GM12874 (cell line): Measurements from ENCODE around the gene CEP295NL.

Experiments
- TF ChIP-seq, protein P1 (sequence below): IDR thresholded peaks from 2 replicates; pipeline ENCODE4 v1.5.1; 2011; ENCODE audit warnings: low read depth, mild to moderate bottlenecking, control low read depth, low read length, moderate library complexity; ENCODE audit not compliant: insufficient read depth

CEP295NL gene

DNA sequence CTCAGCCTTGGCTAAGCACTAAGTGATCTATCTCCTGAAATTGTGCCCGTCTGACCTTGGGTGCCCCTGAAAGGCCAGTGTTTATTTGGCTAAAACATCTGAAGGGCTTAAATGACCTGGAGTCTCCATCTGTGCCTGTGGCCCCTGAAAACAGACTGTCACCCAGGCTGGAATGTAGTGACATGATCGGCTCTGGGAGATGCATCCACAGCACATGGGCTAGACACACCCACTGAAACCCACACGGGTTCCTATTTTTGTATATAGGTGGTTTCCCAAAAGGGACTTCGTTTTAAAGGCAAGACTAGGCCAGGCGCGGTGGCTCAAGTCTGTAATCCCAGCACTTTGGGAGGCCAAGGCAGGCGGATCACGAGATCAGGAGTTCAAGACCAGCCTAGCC is 13.5 kb downstream of the CEP295NL start:
- TF ChIP-seq, protein P1, sequence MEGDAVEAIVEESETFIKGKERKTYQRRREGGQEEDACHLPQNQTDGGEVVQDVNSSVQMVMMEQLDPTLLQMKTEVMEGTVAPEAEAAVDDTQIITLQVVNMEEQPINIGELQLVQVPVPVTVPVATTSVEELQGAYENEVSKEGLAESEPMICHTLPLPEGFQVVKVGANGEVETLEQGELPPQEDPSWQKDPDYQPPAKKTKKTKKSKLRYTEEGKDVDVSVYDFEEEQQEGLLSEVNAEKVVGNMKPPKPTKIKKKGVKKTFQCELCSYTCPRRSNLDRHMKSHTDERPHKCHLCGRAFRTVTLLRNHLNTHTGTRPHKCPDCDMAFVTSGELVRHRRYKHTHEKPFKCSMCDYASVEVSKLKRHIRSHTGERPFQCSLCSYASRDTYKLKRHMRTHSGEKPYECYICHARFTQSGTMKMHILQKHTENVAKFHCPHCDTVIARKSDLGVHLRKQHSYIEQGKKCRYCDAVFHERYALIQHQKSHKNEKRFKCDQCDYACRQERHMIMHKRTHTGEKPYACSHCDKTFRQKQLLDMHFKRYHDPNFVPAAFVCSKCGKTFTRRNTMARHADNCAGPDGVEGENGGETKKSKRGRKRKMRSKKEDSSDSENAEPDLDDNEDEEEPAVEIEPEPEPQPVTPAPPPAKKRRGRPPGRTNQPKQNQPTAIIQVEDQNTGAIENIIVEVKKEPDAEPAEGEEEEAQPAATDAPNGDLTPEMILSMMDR, result no peak

DNA sequence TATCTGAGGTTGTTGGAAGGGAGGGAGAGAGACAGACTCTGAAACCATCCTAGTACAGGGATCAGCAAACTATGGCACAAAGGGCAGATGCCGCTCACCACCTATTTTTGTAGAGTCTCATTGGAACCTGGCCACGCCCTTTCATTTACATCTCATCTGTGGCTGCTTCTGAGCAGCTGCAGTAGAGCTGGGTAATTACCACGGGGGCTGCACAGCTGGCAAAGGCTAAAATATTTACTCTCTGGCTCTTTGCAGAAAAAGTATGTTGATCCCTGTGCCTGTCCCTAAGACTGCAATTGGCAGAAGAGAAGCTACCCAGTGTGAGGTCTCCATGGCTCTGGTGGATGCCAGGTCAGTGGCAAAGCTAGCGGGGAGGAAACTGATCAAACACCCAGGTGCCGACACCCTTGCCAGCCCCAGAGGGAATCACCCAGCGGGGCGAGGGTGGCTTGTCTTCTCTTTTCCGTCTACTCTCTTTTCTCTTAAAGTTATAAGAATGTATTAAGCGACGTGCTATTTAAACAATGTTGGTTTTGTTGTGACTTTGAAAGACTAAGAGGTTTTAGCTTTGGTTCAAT is 14.0 kb downstream of the CEP295NL start:
- TF ChIP-seq, protein P1, result no peak

DNA sequence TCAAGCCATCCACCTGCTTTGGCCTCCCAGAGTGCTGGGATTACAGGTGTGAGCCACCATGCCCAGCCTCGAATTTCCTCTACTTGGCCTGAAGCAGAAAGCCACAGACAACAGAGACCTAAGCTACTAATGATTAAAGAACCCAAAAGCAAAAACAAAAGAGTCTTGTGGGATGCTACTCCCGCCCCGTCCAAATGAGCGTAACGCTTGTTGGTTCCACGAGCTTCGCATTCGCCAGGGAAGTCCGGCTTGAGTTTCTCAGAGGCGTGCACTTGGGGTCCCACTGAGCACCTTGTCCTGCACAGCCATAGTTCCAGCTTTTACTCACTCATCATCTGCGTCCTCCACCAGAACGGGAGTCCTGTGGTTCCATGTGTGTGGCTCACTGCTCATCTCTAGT is 16.0 kb downstream of the CEP295NL start:
- TF ChIP-seq, protein P1, result no peak

DNA sequence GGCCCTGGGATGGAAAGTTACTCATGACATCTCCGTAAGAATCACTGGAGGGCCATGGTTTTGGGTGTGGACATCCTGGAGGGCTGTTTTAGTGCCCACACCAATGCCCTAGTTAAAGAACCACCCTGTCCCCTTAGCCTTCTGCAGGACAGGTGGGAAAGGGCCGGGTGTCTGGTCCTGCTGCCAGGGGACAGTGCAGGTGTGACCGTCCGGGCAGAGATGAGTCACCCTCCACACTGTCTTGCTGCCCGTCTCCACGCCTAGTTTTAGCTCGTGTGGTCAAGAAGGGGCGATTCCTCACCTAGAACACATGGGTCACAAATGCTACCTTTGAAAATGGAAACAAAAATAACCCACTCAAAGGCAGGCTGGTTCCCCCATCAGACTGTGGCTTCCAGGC is 17.0 kb downstream of the CEP295NL start:
- TF ChIP-seq, protein P1, result no peak

DNA sequence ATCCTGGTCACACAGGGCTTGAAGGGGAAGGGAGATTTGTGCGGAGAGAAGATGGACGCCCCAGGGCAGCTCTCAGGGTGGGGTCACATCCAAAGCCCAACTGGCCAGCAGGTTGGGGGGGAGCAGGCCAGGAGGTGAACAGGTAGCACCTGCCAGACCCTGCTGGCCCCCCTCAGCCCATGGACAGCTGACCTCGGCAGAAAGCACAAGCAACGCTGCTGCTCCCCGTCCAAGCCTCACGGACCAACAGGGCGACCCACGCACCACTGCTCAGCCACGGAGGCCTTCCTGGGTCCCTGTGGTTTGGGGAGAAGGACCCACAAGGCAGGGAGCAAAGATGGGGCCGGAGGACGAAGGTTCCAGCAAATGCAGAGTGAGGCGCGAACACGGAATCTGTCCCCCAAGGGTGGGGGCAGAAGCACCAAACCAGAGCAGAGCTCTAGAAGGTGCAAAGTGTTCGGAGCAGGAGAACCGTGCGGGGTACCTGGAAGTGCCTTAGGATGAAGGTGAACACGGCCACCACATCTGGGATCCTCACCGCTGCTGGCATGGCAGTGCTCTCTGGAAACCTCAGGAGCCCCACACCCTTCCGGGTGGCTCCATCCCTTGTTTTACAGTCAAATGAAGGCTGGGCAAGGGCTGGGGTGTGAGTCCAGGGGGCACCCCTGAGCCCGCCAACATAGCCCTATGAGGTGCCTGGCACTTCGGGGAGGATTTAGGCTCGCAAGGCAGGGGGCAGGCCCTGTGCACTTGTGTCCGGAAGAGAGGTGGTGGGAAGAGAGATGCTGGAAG is 17.9 kb downstream of the CEP295NL start:
- TF ChIP-seq, protein P1, result no peak

DNA sequence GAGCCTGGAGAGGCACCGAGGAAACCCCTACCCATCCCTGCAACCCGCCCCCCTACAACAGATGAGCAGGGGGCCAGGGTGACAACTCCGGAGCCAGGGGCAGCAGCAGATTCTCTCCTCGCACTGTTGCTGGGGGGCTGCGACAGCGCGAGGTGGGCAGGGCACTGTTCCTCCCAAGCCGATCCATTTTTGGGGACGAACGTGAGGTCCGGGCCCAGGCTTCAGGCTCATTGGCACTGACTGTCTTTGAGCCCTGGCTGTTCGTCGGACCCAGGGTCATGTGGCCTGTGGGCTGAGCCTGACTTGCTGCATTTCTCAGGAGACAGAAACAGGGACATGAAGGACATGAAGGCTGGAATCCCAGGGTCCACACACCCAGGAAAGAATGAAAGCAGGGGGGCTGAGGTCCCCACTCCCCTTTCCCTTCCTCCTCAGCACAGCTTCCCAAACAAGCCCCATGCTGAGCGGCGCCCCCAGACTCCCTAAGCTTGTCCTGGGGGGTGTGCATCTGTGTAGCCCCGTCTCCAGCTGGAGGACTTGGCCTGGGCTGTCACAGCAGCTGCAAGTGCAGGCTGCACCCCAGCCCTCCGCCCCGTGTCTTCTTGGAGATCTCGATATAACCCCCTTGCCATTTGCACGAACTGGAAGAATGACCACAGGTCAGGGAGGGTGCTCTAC is 18.7 kb downstream of the CEP295NL start:
- TF ChIP-seq, protein P1, result no peak

DNA sequence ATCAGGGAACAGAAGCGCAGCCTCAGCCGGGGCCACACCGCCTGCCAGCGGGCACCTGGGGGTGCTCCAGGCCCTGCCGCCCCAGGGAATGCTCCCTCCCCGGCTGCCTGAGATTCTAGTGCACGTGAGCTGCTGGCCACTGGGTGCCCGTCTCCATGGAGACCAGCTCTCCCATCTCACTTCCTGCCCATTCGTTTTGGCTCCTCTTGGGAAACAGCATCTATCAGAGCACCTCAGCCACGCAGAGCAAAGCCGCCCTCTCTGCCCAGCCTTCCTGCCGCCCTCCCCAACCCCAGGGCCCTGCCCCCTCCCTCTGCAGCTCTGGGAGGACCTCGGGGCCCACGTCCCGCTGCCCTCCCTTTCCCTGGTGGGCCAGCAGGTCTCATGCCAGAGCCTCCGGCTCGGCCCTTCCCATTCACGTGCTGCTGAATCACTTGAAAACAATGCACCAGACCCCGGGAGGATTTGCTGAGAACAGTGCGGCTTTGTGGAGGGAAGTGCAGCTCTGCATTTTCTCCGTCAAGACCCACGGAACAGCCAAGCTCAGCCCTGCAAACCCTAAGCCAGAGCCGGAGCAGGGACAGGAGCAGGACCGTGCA is 19.4 kb downstream of the CEP295NL start:
- TF ChIP-seq, protein P1, result no peak
